Prostate gland (tissue), 2 donors: ENCODE measurements around the gene PTPRC.

Experiments used
- CTCF ChIP-seq, 4 experiments: fragments of 200-600 bp in 2 of 4; fragments of 450-650 bp in 2 of 4; sonication (generic) in 2 of 4; IDR thresholded peaks; 1 replicate in 3 of 4; 2 replicates in 1 of 4; pipeline ENCODE4 v1.5.1; 2016 to 2019; ENCODE audit warnings: antibody characterized with exemption in 4 of 4, mild to moderate bottlenecking in 2 of 4, moderate library complexity in 2 of 4
- POLR2A ChIP-seq: fragments of 450-650 bp; IDR thresholded peaks from one replicate; pipeline ENCODE4 v1.6.1; 2016; ENCODE audit warnings: antibody characterized with exemption, mild to moderate bottlenecking
- POLR2AphosphoS5 ChIP-seq: sonication (generic); formaldehyde crosslinking; IDR thresholded peaks from one replicate; pipeline ENCODE4 v1.6.1; 2017; ENCODE audit warnings: antibody characterized with exemption

DNA sequence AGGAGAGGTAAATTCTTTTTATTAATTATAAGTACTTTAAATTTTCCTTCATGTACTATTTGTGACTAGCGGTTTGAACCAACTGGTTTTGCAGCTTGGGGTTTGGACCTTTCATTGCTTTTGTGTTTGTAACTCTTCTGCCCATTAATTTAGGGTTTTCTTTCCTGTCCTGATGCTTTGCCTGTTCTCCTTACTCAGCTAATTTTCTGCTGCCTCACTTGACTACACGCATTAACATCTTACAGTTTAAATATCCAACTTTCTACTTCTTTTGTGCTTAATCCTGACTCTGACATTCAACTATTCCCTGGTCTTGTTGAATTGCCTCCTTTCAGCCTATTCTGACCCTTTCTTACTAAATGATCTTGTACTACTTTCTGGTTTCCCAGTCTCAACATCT, 135.6 kb downstream of the PTPRC start:
- no peak for TF ChIP-seq CTCF (IDR thresholded peaks at IDR 0.05)
- no peak for TF ChIP-seq POLR2AphosphoS5
- no peak for TF ChIP-seq POLR2A
